ENCODE data around the gene PARN. TPM values are rescaled to one million over a fixed set of nuclear protein-coding genes. Genes with fewer than 3 reads are reported as not detected.

The PARN gene
- total and polyA plus RNA-seq, 4 donors: 12.3 to 44.4 (median 25.2) TPM

DNA sequence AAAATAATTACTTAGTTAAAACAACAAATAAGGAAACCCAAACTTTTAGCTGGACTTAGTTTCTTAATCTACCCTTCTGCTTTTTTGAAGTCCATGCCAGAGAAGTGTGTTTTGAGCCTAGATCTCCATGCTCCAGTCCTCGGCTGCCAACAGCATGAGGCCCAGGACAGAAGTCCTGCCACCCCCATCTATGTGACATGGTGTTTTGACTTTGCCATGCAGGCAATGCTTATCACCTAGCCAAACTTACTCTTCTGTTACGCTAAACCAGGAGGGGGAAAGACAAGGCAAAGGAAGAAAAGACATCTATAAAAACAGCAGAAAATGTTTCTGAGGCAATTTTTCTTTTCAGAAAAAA is 119.5 kb downstream of the PARN start:
- Histone ChIP-seq H3K36me3 (ENCODE audit: control insufficient read depth in 4 of 4, insufficient read depth in 4 of 4, low read length in 4 of 4) (no peaks in the 10 kb centered on the region), H3K4me3 (no peak overlapping the region), H3K27me3 (ENCODE audit: control insufficient read depth in 3 of 3, insufficient read depth in 3 of 3, low read length in 2 of 3) (no peaks in the 10 kb centered on the region), H3K9ac (ENCODE audit: insufficient read depth in 1 of 2, low read length in 2 of 2) (no peak overlapping the region), H3K27ac (ENCODE audit: low read depth in 1 of 2, low read length in 1 of 2) (no peak overlapping the region), H3K9me3 (ENCODE audit: control insufficient read depth in 4 of 4, insufficient read depth in 3 of 4, low read length in 3 of 4) (no peaks in the 10 kb centered on the region), H3K4me1 (ENCODE audit: control insufficient read depth in 5 of 5, insufficient read depth in 5 of 5, low read length in 5 of 5) (peaks cover 0 to 16% (median 7%) of the 10 kb centered on the region in 5 donors)
- no peak for ATAC-seq (ENCODE audit: insufficient read depth, low FRiP score)
- TF ChIP-seq, protein P1, sequence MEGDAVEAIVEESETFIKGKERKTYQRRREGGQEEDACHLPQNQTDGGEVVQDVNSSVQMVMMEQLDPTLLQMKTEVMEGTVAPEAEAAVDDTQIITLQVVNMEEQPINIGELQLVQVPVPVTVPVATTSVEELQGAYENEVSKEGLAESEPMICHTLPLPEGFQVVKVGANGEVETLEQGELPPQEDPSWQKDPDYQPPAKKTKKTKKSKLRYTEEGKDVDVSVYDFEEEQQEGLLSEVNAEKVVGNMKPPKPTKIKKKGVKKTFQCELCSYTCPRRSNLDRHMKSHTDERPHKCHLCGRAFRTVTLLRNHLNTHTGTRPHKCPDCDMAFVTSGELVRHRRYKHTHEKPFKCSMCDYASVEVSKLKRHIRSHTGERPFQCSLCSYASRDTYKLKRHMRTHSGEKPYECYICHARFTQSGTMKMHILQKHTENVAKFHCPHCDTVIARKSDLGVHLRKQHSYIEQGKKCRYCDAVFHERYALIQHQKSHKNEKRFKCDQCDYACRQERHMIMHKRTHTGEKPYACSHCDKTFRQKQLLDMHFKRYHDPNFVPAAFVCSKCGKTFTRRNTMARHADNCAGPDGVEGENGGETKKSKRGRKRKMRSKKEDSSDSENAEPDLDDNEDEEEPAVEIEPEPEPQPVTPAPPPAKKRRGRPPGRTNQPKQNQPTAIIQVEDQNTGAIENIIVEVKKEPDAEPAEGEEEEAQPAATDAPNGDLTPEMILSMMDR (IDR thresholded peaks at IDR 0.05; ENCODE audit: control extremely low read depth, extremely low read depth): no peak
- DNase-seq: no peak
- WGBS, 2 donors: 93 to 96% methylated on average over 2 of the region's 2 CpGs

DNA sequence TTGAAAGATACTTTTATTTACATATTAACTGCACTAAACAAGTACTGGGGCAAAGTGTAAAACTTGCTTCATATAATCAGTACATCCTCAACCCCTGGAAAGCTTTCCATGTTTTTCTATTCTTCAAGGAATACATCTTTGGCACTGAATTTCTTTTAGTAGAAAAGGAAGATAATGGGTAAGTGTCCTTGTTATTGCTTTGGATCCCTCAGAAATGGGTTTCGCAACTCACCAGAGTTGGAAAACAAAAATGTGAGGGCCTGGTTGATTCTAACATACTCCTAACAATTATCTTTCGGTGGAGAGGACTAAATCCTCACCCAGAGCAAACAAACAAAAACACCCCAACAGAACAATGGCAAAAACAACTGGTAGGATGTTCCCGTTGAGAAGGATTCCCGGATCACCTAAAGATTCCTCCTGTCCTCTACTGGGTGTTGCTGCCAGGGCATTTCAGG is 120.4 kb downstream of the PARN start:
- peak overlapping the region in 1 of 2 donors; percentile 21 for H3K27ac ChIP-seq (ENCODE audit: low read depth in 1 of 2, low read length in 1 of 2)
- no peaks in the 10 kb centered on the region for H3K9me3 ChIP-seq (ENCODE audit: control insufficient read depth in 4 of 4, insufficient read depth in 3 of 4, low read length in 3 of 4)
- TF ChIP-seq, protein P1 (IDR thresholded peaks at IDR 0.05; ENCODE audit: control extremely low read depth, extremely low read depth): no peak
- no peak for DNase-seq
- no peak for ATAC-seq (ENCODE audit: insufficient read depth, low FRiP score)
- peaks cover 0 to 16% (median 7%) of the 10 kb centered on the region in 5 donors for H3K4me1 ChIP-seq (ENCODE audit: control insufficient read depth in 5 of 5, insufficient read depth in 5 of 5, low read length in 5 of 5)
- no peak overlapping the region for H3K9ac ChIP-seq (ENCODE audit: insufficient read depth in 1 of 2, low read length in 2 of 2)
- no peak overlapping the region for H3K4me3 ChIP-seq
- H3K36me3 ChIP-seq (ENCODE audit: control insufficient read depth in 4 of 4, insufficient read depth in 4 of 4, low read length in 4 of 4): no peaks in the 10 kb centered on the region
- 85 to 90% methylated on average over 4 of the region's 4 CpGs for WGBS, 2 donors
- no peaks in the 10 kb centered on the region for H3K27me3 ChIP-seq (ENCODE audit: control insufficient read depth in 3 of 3, insufficient read depth in 3 of 3, low read length in 2 of 3)

- 93 to 98% methylated on average over 4 of the region's 4 CpGs for WGBS, 2 donors
- no peak overlapping the region for H3K27ac ChIP-seq (ENCODE audit: low read depth in 1 of 2, low read length in 1 of 2)
- H3K36me3 ChIP-seq (ENCODE audit: control insufficient read depth in 4 of 4, insufficient read depth in 4 of 4, low read length in 4 of 4): no peaks in the 10 kb centered on the region
- no peaks in the 10 kb centered on the region for H3K27me3 ChIP-seq (ENCODE audit: control insufficient read depth in 3 of 3, insufficient read depth in 3 of 3, low read length in 2 of 3)
- DNase-seq (no peak), ATAC-seq (ENCODE audit: insufficient read depth, low FRiP score) (no peak)
- TF ChIP-seq, protein P1 (IDR thresholded peaks at IDR 0.05; ENCODE audit: control extremely low read depth, extremely low read depth): no peak
- H3K9me3 ChIP-seq (ENCODE audit: control insufficient read depth in 4 of 4, insufficient read depth in 3 of 4, low read length in 3 of 4): no peaks in the 10 kb centered on the region
- H3K4me1 ChIP-seq (ENCODE audit: control insufficient read depth in 5 of 5, insufficient read depth in 5 of 5, low read length in 5 of 5): peaks cover 0 to 16% (median 7%) of the 10 kb centered on the region in 5 donors
- H3K9ac ChIP-seq (ENCODE audit: insufficient read depth in 1 of 2, low read length in 2 of 2): no peak overlapping the region
- no peak overlapping the region for H3K4me3 ChIP-seq
Observed at GRCh38 chr16:14509055-14509454, 121.0 kb downstream of the PARN start.

DNA sequence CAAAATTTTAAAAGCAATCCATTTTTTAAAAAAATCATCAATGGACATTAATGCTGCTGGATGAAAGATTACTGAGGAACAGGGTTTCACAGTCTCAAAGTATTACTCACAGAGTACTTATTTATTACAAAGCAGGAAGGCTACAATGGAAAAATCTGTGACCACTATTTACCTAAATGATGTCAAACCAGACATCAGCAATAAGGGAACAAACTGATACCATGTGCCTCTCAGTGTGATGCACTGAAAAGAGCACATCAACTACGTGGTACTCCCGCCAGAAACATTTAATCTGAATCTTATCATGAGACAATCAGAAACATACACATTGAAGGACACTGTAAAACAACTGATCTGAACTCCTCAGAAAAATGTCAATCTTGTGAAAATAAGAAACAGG is 124.2 kb downstream of the PARN start:
- peak overlapping the region in 1 of 2 donors; percentile 7 for H3K27ac ChIP-seq (ENCODE audit: low read depth in 1 of 2, low read length in 1 of 2)
- no peaks in the 10 kb centered on the region for H3K9me3 ChIP-seq (ENCODE audit: control insufficient read depth in 4 of 4, insufficient read depth in 3 of 4, low read length in 3 of 4)
- no peak overlapping the region for H3K9ac ChIP-seq (ENCODE audit: insufficient read depth in 1 of 2, low read length in 2 of 2)
- no peak for DNase-seq
- H3K27me3 ChIP-seq (ENCODE audit: control insufficient read depth in 3 of 3, insufficient read depth in 3 of 3, low read length in 2 of 3): no peaks in the 10 kb centered on the region
- TF ChIP-seq, protein P1 (IDR thresholded peaks at IDR 0.05; ENCODE audit: control extremely low read depth, extremely low read depth): no peak
- 71 to 82% methylated on average over 2 of the region's 2 CpGs for WGBS, 2 donors
- H3K4me3 ChIP-seq: no peak overlapping the region
- H3K4me1 ChIP-seq (ENCODE audit: control insufficient read depth in 5 of 5, insufficient read depth in 5 of 5, low read length in 5 of 5): peaks cover 1 to 23% (median 14%) of the 10 kb centered on the region in 5 donors
- ATAC-seq (ENCODE audit: insufficient read depth, low FRiP score): no peak
- no peaks in the 10 kb centered on the region for H3K36me3 ChIP-seq (ENCODE audit: control insufficient read depth in 4 of 4, insufficient read depth in 4 of 4, low read length in 4 of 4)

Data from lung (tissue), 12 donors.